ENCODE measurements around the gene CCDC136.
A peak's percentile ranks its signal among the peaks of the same experiment; 100 is the strongest.

CCDC136 gene

DNA sequence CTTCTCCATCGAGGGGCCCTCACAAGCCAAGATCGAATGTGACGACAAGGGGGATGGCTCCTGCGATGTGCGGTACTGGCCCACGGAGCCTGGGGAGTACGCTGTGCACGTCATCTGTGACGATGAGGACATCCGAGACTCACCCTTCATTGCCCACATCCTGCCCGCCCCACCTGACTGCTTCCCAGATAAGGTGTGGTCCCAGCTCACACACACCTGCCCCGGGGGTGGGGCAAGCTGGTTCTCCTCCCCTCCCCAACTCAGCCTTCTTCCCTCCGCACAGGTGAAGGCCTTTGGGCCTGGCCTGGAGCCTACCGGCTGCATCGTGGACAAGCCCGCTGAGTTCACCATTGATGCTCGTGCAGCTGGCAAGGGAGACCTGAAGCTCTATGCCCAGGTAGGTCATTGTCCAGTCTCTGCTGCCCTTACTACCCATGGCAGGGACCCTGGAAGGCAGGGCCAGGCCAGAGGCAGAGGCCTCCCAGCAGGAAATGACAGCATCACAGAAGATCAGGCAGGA is 49.5 kb downstream of the CCDC136 start:
- TF ChIP-seq, protein P1, sequence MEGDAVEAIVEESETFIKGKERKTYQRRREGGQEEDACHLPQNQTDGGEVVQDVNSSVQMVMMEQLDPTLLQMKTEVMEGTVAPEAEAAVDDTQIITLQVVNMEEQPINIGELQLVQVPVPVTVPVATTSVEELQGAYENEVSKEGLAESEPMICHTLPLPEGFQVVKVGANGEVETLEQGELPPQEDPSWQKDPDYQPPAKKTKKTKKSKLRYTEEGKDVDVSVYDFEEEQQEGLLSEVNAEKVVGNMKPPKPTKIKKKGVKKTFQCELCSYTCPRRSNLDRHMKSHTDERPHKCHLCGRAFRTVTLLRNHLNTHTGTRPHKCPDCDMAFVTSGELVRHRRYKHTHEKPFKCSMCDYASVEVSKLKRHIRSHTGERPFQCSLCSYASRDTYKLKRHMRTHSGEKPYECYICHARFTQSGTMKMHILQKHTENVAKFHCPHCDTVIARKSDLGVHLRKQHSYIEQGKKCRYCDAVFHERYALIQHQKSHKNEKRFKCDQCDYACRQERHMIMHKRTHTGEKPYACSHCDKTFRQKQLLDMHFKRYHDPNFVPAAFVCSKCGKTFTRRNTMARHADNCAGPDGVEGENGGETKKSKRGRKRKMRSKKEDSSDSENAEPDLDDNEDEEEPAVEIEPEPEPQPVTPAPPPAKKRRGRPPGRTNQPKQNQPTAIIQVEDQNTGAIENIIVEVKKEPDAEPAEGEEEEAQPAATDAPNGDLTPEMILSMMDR (IDR thresholded peaks at IDR 0.05; ENCODE audit: low read depth, low read length), result no peak
- H3K4me3 ChIP-seq (ENCODE audit: low read depth, low read length), result no peak overlapping the region

DNA sequence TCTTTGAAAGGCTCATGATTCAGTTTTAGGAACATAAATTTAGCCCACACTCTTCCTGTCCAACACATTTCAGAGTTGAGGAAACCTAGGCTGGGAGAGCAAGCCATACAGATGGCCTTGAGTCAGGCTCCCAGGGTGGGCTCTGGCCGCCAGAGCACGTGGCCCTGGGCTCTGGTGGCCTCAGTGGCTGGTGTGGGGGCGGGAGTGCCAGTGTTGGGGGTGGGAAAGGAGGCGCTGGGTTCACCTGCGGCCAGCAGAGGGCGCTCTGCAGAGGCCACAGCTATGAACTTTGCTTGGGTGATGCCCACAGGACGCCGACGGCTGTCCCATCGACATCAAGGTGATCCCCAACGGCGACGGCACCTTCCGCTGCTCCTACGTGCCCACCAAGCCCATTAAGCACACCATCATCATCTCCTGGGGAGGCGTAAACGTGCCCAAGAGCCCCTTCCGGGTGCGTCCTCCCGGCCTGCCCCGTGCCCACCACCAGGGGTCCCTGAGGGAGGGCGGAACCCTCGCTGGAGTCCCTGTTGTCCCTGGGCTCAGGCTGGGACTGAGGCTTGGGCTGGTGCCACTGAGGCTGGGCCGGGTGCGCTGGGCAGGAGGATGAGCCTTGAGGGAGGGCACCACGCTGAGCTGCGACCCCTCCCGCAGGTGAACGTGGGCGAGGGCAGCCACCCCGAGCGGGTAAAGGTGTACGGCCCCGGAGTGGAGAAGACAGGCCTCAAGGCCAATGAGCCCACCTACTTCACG is 50.3 kb downstream of the CCDC136 start:
- TF ChIP-seq, protein P1 (IDR thresholded peaks at IDR 0.05; ENCODE audit: low read depth, low read length), result peak; percentile 59
- H3K4me3 ChIP-seq (ENCODE audit: low read depth, low read length), result no peak overlapping the region

DNA sequence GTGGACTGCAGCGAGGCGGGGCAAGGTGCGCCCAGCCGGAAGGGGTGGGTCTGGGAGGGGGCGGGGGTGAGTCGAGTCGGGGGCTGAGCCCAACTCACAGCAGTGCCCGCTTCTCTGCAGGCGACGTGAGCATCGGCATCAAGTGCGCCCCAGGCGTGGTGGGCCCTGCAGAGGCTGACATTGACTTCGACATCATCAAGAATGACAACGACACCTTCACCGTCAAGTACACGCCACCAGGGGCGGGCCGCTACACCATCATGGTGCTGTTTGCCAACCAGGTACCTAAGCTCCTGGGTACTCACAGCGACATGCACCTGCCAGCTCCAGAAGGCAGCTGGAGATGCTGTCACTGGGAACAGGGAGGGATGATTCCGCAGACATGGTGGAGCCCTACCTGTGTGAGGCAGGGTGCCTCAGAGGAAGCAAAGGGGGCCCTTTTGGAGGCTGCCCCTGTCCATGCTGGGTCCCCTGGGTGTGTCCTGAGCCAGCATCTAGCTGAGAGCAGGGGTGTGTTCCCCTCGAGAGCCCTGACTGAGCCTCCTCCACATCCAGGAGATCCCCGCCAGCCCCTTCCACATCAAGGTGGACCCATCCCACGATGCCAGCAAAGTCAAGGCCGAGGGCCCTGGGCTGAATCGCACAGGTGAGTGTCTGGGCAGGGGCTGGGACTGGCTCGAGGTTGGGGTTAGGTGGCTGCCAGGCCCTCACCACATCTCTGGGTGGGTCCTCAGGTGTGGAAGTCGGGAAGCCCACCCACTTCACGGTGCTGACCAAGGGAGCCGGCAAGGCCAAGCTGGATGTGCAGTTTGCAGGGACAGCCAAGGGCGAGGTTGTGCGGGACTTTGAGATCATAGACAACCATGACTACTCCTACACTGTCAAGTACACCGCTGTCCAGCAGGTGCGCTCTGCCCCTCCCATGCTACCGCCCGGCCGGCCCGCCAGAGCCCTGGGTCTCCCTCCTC is 51.2 kb downstream of the CCDC136 start:
- H3K4me3 ChIP-seq (ENCODE audit: low read depth, low read length), result no peak overlapping the region
- TF ChIP-seq, protein P1 (IDR thresholded peaks at IDR 0.05; ENCODE audit: low read depth, low read length), result no peak

DNA sequence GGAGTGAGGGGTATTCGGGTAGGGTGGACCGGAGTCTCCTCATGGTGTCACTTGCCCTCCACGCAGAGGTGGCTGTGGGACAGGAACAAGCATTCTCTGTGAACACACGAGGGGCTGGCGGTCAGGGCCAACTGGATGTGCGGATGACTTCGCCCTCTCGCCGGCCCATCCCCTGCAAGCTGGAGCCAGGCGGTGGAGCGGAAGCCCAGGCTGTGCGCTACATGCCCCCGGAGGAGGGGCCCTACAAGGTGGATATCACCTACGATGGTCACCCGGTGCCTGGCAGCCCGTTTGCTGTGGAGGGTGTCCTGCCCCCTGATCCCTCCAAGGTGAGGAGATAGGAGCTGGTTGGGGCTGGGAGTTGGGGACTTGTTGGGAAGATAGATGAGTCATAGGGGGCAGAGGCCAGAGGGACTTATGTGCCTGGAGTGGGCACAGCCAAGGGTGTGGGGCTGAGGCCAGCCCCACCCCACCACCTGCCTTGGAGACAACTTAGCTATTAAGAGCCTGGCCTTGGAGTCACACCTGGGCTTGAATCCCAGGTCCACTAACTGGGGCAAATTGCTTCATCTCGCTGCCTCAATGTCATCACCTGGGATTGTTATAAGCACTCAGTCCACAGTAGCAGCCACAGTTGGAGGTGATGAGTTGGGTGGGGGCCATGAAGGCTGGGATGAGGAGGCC is 52.3 kb downstream of the CCDC136 start:
- no peak overlapping the region for H3K4me3 ChIP-seq (ENCODE audit: low read depth, low read length)
- TF ChIP-seq, protein P1 (IDR thresholded peaks at IDR 0.05; ENCODE audit: low read depth, low read length), result no peak

DNA sequence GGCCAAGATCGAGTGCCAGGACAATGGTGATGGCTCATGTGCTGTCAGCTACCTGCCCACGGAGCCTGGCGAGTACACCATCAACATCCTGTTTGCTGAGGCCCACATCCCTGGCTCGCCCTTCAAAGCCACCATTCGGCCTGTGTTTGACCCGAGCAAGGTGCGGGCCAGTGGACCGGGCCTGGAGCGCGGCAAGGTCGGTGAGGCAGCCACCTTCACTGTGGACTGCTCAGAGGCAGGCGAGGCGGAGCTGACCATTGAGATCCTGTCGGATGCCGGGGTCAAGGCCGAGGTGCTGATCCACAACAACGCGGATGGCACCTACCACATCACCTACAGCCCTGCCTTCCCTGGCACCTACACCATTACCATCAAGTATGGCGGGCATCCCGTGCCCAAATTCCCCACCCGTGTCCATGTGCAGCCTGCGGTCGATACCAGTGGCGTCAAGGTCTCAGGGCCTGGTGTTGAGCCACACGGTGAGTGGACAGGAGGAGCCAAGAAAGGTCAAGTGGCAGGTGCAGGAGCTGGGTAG is 53.1 kb downstream of the CCDC136 start:
- TF ChIP-seq, protein P1 (IDR thresholded peaks at IDR 0.05; ENCODE audit: low read depth, low read length), result no peak
- no peak overlapping the region for H3K4me3 ChIP-seq (ENCODE audit: low read depth, low read length)

DNA sequence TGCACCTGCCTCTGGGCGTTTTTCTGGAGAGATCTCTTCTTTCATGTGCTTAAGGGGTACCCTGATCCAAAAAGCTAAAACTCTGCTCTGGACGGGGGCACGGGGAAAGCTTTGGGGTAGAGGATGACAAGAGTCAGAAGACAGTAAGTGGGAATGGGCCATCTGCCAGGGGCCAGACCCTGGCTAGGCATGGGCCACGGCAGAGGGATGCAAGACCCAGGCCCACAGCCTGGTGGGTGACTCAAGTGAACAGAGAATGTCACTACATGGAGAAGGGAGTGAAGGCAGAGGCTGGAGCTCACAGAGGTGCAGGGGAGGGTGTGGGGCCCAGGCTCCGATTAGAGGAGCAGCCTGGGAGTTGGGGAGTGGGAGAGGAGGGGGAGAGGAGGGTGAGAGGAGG is 53.7 kb downstream of the CCDC136 start:
- TF ChIP-seq, protein P1 (IDR thresholded peaks at IDR 0.05; ENCODE audit: low read depth, low read length), result no peak
- H3K4me3 ChIP-seq (ENCODE audit: low read depth, low read length), result no peak overlapping the region
